Skin of body (tissue), 2 donors: ENCODE measurements around the gene PLBD2. TPM values are rescaled to one million over a fixed set of nuclear protein-coding genes. Genes with fewer than 3 reads are reported as not detected.

Experiments
- DNase-seq: peaks from one replicate; lab custom pipeline; 2025; lab: John Stamatoyannopoulos, UW
- total RNA-seq: library from RNA; depleted of rRNA; stranded (reverse); fragments of >200 nt; gene quantifications from one replicate; pipeline ENCODE4 v1.2.3, GENCODE V29; 2014

Gene PLBD2
- total RNA-seq, 1 donor from 2014 or later: 11.1 TPM

GRCh38 chr12:113439606-113440030 lies 81.2 kb downstream of the PLBD2 start:
- no peak for DNase-seq

- no peak for DNase-seq
Measured at GRCh38 chr12:113440336-113440735, 81.9 kb downstream of the PLBD2 start.

Other genes starting within 250 kb of the PLBD2 start
- gene RASAL1, start 222.8 kb upstream of the PLBD2 start, total RNA-seq: 8.1 TPM
- not detected for gene CFAP73, start 208.9 kb upstream of the PLBD2 start, total RNA-seq
- gene DDX54, start 173.1 kb upstream of the PLBD2 start, total RNA-seq: 15.4 TPM
- gene RITA1, start 172.9 kb upstream of the PLBD2 start, total RNA-seq: 5.3 TPM
- 19.0 TPM for gene TPCN1, start 137.1 kb upstream of the PLBD2 start, total RNA-seq
- gene SLC8B1, start 23.5 kb upstream of the PLBD2 start, total RNA-seq: 14.1 TPM
- gene SDS, start 45.3 kb downstream of the PLBD2 start, total RNA-seq: not detected
- 2.6 TPM for gene SDSL, start 63.8 kb downstream of the PLBD2 start, total RNA-seq
- not detected for gene LHX5, start 113.3 kb downstream of the PLBD2 start, total RNA-seq